ENCODE data around the gene TDP1. TPM values are rescaled to one million over a fixed set of nuclear protein-coding genes. Genes with fewer than 3 reads are reported as not detected.

The TDP1 gene
- total RNA-seq, 1 donor from 2014 or later: 54.7 TPM

DNA sequence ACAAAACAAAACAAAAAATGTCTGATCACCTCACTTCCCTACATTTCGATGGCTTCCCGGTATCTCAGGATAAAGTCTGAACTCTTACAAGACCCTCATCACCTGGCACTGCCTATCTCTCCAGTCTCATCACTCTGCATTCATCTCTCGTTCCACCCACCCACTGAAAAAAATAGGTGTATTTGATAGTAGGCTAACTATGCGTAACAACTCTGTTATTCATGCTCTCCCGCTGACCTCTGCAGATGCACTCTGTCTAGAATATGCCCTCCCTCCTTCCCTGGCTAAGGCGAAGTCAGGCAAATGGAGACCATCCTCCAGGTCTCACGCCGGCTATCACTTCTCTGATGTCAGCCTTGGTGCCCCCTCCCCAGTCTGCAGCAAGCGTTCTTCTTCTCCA lies 46.1 kb upstream of the TDP1 start:
- ChIA-PET CTCF (interaction anchor here (1.5 kb wide), 1 partner anchor 868 kb away, joined by 4 read pairs; no protein-coding TSS in a partner anchor), POLR2A (interaction anchor here (0.6 kb wide), 1 partner anchor 566 kb away, joined by 3 read pairs; no protein-coding TSS in a partner anchor)
- Mint-ChIP-seq H3K27me3 (no peaks in the 10 kb centered on the region), H3K27ac (no peak overlapping the region), H3K4me1 (no peaks in the 10 kb centered on the region), H3K4me3 (no peak overlapping the region), H3K36me3 (ENCODE audit: low read depth) (no peaks in the 10 kb centered on the region), H3K9me3 (no peaks in the 10 kb centered on the region)
- DNase-seq: no peak
- intact Hi-C loops (cut with micrococcal nuclease): no loop called here
- TF ChIP-seq, protein P1, sequence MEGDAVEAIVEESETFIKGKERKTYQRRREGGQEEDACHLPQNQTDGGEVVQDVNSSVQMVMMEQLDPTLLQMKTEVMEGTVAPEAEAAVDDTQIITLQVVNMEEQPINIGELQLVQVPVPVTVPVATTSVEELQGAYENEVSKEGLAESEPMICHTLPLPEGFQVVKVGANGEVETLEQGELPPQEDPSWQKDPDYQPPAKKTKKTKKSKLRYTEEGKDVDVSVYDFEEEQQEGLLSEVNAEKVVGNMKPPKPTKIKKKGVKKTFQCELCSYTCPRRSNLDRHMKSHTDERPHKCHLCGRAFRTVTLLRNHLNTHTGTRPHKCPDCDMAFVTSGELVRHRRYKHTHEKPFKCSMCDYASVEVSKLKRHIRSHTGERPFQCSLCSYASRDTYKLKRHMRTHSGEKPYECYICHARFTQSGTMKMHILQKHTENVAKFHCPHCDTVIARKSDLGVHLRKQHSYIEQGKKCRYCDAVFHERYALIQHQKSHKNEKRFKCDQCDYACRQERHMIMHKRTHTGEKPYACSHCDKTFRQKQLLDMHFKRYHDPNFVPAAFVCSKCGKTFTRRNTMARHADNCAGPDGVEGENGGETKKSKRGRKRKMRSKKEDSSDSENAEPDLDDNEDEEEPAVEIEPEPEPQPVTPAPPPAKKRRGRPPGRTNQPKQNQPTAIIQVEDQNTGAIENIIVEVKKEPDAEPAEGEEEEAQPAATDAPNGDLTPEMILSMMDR (IDR thresholded peaks at IDR 0.05): no peak
- ATAC-seq (ENCODE audit: low read depth): no peak

DNA sequence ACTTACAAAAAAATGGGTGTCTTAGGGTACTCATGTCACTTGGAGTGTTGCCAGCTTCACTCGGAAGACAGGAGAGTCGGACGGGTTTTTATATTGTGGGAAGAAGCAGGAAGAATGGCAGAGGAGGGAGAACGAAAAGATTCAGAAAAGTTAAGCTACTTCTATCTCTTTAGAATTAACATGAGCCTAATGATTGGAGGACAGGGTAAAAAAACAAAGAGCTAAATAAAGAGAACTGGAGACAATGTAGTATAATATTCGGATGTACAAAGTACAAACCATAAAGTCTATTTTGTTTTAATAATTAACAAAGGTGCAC lies 45.1 kb upstream of the TDP1 start:
- Mint-ChIP-seq H3K36me3 (ENCODE audit: low read depth) (no peaks in the 10 kb centered on the region), H3K27me3 (no peaks in the 10 kb centered on the region), H3K27ac (no peak overlapping the region), H3K4me1 (peaks cover 3% of the 10 kb centered on the region), H3K9me3 (no peaks in the 10 kb centered on the region), H3K4me3 (no peak overlapping the region)
- DNase-seq (no peak), ATAC-seq (ENCODE audit: low read depth) (no peak)
- intact Hi-C loops (cut with micrococcal nuclease): no loop called here
- TF ChIP-seq, protein P1 (IDR thresholded peaks at IDR 0.05): no peak
- CTCF ChIA-PET: interaction anchor here (1.5 kb wide), 1 partner anchor 869 kb away, joined by 4 read pairs; no protein-coding TSS in a partner anchor
- POLR2A ChIA-PET: no interaction called here

DNA sequence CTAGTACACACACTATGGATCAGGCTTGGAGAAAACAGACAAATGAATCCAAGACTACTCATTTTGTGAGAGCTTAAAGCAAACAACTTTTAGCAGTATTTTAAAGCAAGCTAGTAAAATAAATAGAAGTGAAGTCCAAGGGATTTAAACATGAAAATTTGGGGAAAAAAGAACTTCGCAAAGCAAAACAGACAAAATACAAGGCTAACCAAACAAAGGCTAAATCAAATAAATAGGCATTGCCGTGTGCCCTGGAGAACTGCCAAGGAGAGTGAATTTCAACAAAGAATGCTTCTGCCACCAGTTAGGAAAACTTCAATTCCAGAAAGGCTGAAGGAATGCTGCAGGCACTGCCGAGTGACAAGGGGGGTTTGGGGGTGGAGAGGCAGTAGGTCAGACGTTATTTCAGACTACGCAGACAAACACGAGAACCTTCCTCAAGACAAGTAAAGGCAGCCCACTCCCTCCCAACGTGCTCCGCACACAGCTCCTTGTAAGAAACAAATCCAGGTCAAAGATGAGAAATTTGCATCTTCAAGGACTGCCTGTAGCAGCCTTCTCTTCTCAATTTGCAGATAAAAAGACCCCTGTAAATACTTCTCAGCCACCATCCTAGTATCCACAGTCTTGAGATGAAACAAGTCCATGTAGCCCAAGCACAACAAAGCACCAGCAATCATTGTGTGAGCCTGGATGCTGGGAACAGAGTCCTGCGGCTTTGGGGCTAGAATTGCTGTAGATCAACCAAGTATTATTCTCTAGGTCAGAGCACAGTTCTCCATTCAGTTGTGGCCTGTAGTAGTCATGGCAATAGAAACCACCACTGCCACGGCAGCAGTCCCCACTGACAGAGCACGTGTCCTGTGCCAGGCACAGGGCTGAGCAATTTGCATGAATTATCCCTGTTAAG lies 44.5 kb upstream of the TDP1 start:
- Mint-ChIP-seq H3K27ac (no peak overlapping the region), H3K27me3 (no peaks in the 10 kb centered on the region), H3K9me3 (no peaks in the 10 kb centered on the region), H3K4me3 (no peak overlapping the region), H3K4me1 (peaks cover 3% of the 10 kb centered on the region), H3K36me3 (ENCODE audit: low read depth) (no peaks in the 10 kb centered on the region)
- DNase-seq: no peak
- ChIA-PET CTCF (interaction anchor here (1.0 to 1.5 kb wide), 2 partner anchors 11 to 870 kb away, joined by 3 to 4 read pairs; no protein-coding TSS in a partner anchor), POLR2A (no interaction called here)
- intact Hi-C loops (cut with micrococcal nuclease): no loop called here
- ATAC-seq (ENCODE audit: low read depth): no peak
- TF ChIP-seq, protein P1 (IDR thresholded peaks at IDR 0.05): no peak

DNA sequence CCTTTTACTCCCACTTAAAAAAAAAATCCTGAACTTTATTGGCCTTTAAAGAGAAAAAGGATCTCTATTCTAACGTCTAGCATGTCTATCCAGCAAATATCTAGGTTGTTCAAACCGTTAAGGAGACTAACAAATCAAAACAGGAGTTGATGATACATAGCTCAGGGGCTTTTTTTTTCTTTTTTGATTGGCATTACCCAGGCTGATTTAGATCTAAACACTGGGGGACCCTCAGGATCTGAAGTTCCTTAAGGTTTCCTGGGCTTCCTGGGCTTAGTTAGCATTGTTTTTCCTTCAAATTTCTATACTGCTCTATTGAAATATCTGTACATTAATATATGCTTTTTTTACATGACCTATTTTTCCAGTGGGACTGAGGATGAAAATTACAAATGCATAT lies 43.5 kb upstream of the TDP1 start:
- ATAC-seq (ENCODE audit: low read depth): no peak
- Mint-ChIP-seq H3K27ac (no peak overlapping the region), H3K4me3 (no peak overlapping the region), H3K36me3 (ENCODE audit: low read depth) (no peaks in the 10 kb centered on the region), H3K27me3 (no peaks in the 10 kb centered on the region), H3K4me1 (peaks cover 3% of the 10 kb centered on the region), H3K9me3 (no peaks in the 10 kb centered on the region)
- ChIA-PET CTCF (interaction anchor here (1.5 kb wide), 1 partner anchor 871 kb away, joined by 11 read pairs; no protein-coding TSS in a partner anchor), POLR2A (no interaction called here)
- DNase-seq: no peak
- intact Hi-C loops (cut with micrococcal nuclease): no loop called here
- TF ChIP-seq, protein P1 (IDR thresholded peaks at IDR 0.05): no peak

DNA sequence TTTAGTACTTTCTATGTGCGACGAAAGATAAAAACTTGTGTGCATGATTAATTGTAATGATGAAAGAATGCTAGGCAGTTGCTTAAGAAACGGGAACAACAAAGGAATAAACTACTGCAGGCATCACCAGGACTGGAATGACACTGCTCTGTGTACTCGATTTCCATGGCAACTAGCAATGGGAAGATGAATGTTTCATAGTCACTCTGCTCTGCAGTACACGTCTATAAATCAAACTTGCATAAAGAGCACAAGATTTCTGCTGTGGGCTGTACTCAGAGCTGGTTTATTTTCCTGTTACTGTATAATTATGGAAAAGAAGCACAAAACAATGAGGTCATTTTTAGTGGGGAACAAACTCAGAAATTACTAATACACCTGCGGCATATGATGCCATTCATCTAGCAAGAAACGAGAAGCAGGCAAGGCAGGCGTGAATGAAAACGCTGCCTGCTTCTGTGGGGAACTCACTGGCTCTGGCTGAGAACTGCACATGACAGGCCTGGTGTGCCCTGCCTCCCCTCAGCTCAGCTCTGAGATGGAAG lies 43.0 kb upstream of the TDP1 start:
- H3K27me3 Mint-ChIP-seq: no peaks in the 10 kb centered on the region
- no peaks in the 10 kb centered on the region for H3K9me3 Mint-ChIP-seq
- POLR2A ChIA-PET: no interaction called here
- H3K36me3 Mint-ChIP-seq (ENCODE audit: low read depth): no peaks in the 10 kb centered on the region
- TF ChIP-seq, protein P1 (IDR thresholded peaks at IDR 0.05): no peak
- no peak overlapping the region for H3K4me3 Mint-ChIP-seq
- H3K27ac Mint-ChIP-seq: no peak overlapping the region
- no peak for DNase-seq
- CTCF ChIA-PET: interaction anchor here (0.7 to 1.5 kb wide), 3 partner anchors 788 to 873 kb away, joined by 3 to 11 read pairs (median 3); no protein-coding TSS in a partner anchor
- peaks cover 3% of the 10 kb centered on the region for H3K4me1 Mint-ChIP-seq
- intact Hi-C loops (cut with micrococcal nuclease): no loop called here
- ATAC-seq (ENCODE audit: low read depth): no peak

Data from activated B cell treated with CpG ODN at 0.5 μM for 24 hours (primary cell).